Measurements from ENCODE around the gene DAP. TPM values are rescaled to one million over a fixed set of nuclear protein-coding genes. Genes with fewer than 3 reads are reported as not detected.

Gene DAP
- polyA plus RNA-seq, 1 donor (not counting 4 experiments of a cell fraction or from before 2014, with no cell fraction given) = 30.4 TPM

DNA sequence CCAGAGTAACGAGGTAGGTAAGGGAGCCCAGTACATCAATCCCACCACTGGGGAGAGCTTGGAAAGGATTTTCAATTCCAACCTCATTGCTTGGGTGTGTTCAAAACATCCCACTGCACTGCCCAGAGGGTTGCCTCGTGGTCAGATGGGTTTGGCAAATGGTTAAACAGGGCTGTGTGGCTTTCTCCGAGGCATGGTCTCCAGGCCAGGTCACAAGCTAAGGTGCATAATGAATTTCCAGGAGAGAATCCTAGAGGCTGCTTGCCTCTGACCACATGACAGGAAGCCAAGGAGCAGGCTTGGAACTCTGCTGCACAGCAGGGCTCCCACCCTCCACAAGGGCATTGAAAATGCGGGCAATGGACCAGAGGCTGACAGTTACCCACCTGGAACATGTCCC, 51.6 kb downstream of the DAP start:
- FAIRE-seq (no peak), DNase-seq (ENCODE audit: low read depth, low spot score) (no peak)
- Histone ChIP-seq H3K4me3 (ENCODE audit: control insufficient read depth in 2 of 3, extremely low read depth in 1 of 3, insufficient read depth in 2 of 3, low read depth in 1 of 3, low read length in 3 of 3) (no peak overlapping the region), H3K4me2 (ENCODE audit: control insufficient read depth, extremely low read depth, insufficient read depth, low read depth, low read length) (no peak overlapping the region), H3K27ac (ENCODE audit: control insufficient read depth, insufficient read depth, low read length) (no peak overlapping the region), H3K27me3 (ENCODE audit: control insufficient read depth, extremely low read depth, insufficient read depth, low read length) (no peaks in the 10 kb centered on the region), H3K9me1 (ENCODE audit: control insufficient read depth, extremely low read depth, insufficient read depth, low read length) (no peaks in the 10 kb centered on the region), H4K20me1 (ENCODE audit: control insufficient read depth, extremely low read depth, insufficient read depth, low read length) (no peaks in the 10 kb centered on the region), H3K9ac (ENCODE audit: control insufficient read depth, extremely low read depth, insufficient read depth, low read length) (no peak overlapping the region), H3K79me2 (ENCODE audit: control insufficient read depth, insufficient read depth, low read length) (peaks cover 4% of the 10 kb centered on the region), H3K4me1 (ENCODE audit: control insufficient read depth, extremely low read depth, insufficient read depth, low read length) (peaks cover 37% of the 10 kb centered on the region), H3K36me3 (ENCODE audit: control insufficient read depth in 2 of 2, extremely low read depth in 1 of 2, insufficient read depth in 2 of 2, low read length in 2 of 2) (no peaks in the 10 kb centered on the region), H2AFZ (ENCODE audit: control insufficient read depth, low read length) (no peak overlapping the region), H3K9me3 (ENCODE audit: control insufficient read depth, low read depth, low read length) (no peaks in the 10 kb centered on the region)
- TF ChIP-seq, protein P1, sequence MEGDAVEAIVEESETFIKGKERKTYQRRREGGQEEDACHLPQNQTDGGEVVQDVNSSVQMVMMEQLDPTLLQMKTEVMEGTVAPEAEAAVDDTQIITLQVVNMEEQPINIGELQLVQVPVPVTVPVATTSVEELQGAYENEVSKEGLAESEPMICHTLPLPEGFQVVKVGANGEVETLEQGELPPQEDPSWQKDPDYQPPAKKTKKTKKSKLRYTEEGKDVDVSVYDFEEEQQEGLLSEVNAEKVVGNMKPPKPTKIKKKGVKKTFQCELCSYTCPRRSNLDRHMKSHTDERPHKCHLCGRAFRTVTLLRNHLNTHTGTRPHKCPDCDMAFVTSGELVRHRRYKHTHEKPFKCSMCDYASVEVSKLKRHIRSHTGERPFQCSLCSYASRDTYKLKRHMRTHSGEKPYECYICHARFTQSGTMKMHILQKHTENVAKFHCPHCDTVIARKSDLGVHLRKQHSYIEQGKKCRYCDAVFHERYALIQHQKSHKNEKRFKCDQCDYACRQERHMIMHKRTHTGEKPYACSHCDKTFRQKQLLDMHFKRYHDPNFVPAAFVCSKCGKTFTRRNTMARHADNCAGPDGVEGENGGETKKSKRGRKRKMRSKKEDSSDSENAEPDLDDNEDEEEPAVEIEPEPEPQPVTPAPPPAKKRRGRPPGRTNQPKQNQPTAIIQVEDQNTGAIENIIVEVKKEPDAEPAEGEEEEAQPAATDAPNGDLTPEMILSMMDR (optimal IDR thresholded peaks at IDR 0.05 in 1 of 3, IDR thresholded peaks at IDR 0.05 in 1 of 3, conservative IDR thresholded peaks at IDR 0.05 in 1 of 3; ENCODE audit: extremely low read depth in 1 of 3, insufficient read depth in 2 of 3, low read length in 3 of 3) = no peak
- no peak for TF ChIP-seq EZH2 (IDR thresholded peaks at IDR 0.05; ENCODE audit: low read length)
- dilution Hi-C loops (cut with MboI; ENCODE audit: extremely low pct_ligation_motif_present, low sequenced_read_pairs) = no loop called here

DNA sequence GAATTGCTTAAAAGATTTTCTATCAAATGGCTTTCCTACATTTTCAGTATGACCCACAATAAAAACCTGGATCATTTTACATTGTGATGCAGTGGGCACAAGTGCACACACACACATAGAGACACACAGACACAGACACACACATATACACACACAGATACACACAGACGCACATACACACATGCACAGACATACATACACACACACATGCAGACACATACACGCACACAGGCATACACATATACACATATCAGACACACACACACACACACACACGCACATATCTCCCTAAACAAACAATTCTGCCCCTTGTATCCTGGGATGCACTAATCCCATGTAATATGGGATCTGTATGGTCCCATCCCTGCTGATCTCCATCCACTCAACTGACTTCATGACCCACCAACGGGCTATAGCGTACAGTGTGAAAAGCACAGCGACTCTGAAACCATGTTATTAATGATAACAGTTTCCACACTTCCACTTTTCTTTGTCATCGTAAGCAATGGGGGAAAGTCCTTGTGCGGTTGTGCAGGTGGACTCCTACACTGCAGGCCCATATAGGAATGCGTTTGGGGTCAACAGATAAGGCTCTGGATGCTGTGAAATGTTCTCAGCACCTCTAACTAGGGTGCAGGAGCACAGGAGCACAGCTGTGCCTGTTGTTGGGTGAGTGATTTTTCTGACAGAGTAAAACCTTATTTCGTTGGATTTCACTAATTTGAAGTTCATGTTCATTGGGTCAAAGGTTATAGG, 52.7 kb downstream of the DAP start:
- DNase-seq (ENCODE audit: low read depth, low spot score) (no peak), FAIRE-seq (no peak)
- Histone ChIP-seq H3K4me1 (ENCODE audit: control insufficient read depth, extremely low read depth, insufficient read depth, low read length) (peaks cover 47% of the 10 kb centered on the region), H3K4me3 (ENCODE audit: control insufficient read depth in 2 of 3, extremely low read depth in 1 of 3, insufficient read depth in 2 of 3, low read depth in 1 of 3, low read length in 3 of 3) (no peak overlapping the region), H3K27me3 (ENCODE audit: control insufficient read depth, extremely low read depth, insufficient read depth, low read length) (no peaks in the 10 kb centered on the region), H3K79me2 (ENCODE audit: control insufficient read depth, insufficient read depth, low read length) (peaks cover 4% of the 10 kb centered on the region), H3K9ac (ENCODE audit: control insufficient read depth, extremely low read depth, insufficient read depth, low read length) (no peak overlapping the region), H3K36me3 (ENCODE audit: control insufficient read depth in 2 of 2, extremely low read depth in 1 of 2, insufficient read depth in 2 of 2, low read length in 2 of 2) (no peaks in the 10 kb centered on the region), H3K27ac (ENCODE audit: control insufficient read depth, insufficient read depth, low read length) (no peak overlapping the region), H4K20me1 (ENCODE audit: control insufficient read depth, extremely low read depth, insufficient read depth, low read length) (no peaks in the 10 kb centered on the region), H2AFZ (ENCODE audit: control insufficient read depth, low read length) (no peak overlapping the region), H3K9me3 (ENCODE audit: control insufficient read depth, low read depth, low read length) (no peaks in the 10 kb centered on the region), H3K4me2 (ENCODE audit: control insufficient read depth, extremely low read depth, insufficient read depth, low read depth, low read length) (no peak overlapping the region), H3K9me1 (ENCODE audit: control insufficient read depth, extremely low read depth, insufficient read depth, low read length) (no peaks in the 10 kb centered on the region)
- TF ChIP-seq EZH2 (IDR thresholded peaks at IDR 0.05; ENCODE audit: low read length) = no peak
- TF ChIP-seq, protein P1 (optimal IDR thresholded peaks at IDR 0.05 in 1 of 3, IDR thresholded peaks at IDR 0.05 in 1 of 3, conservative IDR thresholded peaks at IDR 0.05 in 1 of 3; ENCODE audit: extremely low read depth in 1 of 3, insufficient read depth in 2 of 3, low read length in 3 of 3) = no peak
- dilution Hi-C loops (cut with MboI; ENCODE audit: extremely low pct_ligation_motif_present, low sequenced_read_pairs) = no loop called here

Measured in keratinocyte (primary cell).